ENCODE results near the gene KCTD15. TPM values are rescaled to one million over a fixed set of nuclear protein-coding genes. Genes with fewer than 3 reads are reported as not detected.

The KCTD15 gene
- total RNA-seq, 4 donors from 2014 or later: 28.4 to 97.1 (median 50.3) TPM

GRCh38 chr19:33819506-33819879, 22.8 kb downstream of the KCTD15 start:
- 48% methylated on average over 10 of the region's 10 CpGs for WGBS, 2 donors
- no peaks in the 10 kb centered on the region for H3K9me3 ChIP-seq
- intact Hi-C loops (cut with DNase I): no loop called here

GRCh38 chr19:33819880-33820781, 23.5 kb downstream of the KCTD15 start:
- Histone ChIP-seq H3K4me1 (peaks cover 5 to 16% of the 10 kb centered on the region in 2 donors), H3K27me3 (no peaks in the 10 kb centered on the region), H3K4me3 (replicated peaks in 1 of 3) (peak overlapping the region in 1 of 3 donors; percentile 21), H3K36me3 (no peaks in the 10 kb centered on the region), H3K9me3 (no peaks in the 10 kb centered on the region), H3K27ac (peak overlapping the region in 2 of 3 donors; percentile 24 to 56)
- WGBS, 2 donors: 14 to 19% methylated on average over 9 to 10 of the region's 61 CpGs
- TF ChIP-seq POLR2A (IDR thresholded peaks at IDR 0.05) (peak in 1 of 2 donors; percentile 24), CTCF (IDR thresholded peaks at IDR 0.05) (peak in 1 of 6 experiments; percentile 18)
- DNase-seq: peak; percentile 67 to 72
- intact Hi-C loops (cut with DNase I): no loop called here

More at GRCh38 chr19:33819506-33819879, 22.8 kb downstream of the KCTD15 start:
- TF ChIP-seq POLR2A (IDR thresholded peaks at IDR 0.05): no peak
- TF ChIP-seq CTCF (IDR thresholded peaks at IDR 0.05): no peak
- no peak for DNase-seq
- no peaks in the 10 kb centered on the region for H3K27me3 ChIP-seq
- H3K4me1 ChIP-seq: peaks cover 5 to 16% of the 10 kb centered on the region in 2 donors
- no peaks in the 10 kb centered on the region for H3K36me3 ChIP-seq
- H3K27ac ChIP-seq: peak overlapping the region in 1 of 3 donors; percentile 24
- peak overlapping the region in 1 of 3 donors; percentile 21 for H3K4me3 ChIP-seq (replicated peaks in 1 of 3)

DNA sequence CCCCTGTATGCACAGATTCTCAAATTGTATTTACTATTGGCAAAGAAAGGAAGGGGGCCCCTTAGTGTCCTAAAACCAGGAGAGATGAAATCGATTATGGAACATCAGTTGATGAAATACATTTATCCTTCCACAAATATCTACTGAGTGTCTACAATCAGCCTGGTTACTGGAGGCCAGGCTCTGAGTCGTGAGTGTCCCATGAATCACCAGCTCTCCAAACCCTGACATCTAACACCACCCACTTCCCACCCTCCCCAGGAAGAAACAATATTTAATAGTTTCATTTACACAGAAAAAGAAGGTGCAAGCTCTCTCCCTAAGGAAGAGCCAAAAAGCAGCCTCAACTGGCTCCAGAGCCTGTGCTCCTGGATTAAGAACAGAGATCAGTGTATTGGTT, 25.2 kb downstream of the KCTD15 start:
- Histone ChIP-seq H3K4me1 (peaks cover 5 to 16% of the 10 kb centered on the region in 2 donors), H3K9me3 (no peaks in the 10 kb centered on the region), H3K27me3 (no peaks in the 10 kb centered on the region), H3K4me3 (replicated peaks in 1 of 3) (no peak overlapping the region), H3K36me3 (no peaks in the 10 kb centered on the region), H3K27ac (no peak overlapping the region)
- DNase-seq: no peak
- intact Hi-C loops (cut with DNase I): no loop called here
- TF ChIP-seq CTCF (IDR thresholded peaks at IDR 0.05) (no peak), POLR2A (IDR thresholded peaks at IDR 0.05) (no peak)
- WGBS, 2 donors: 83 to 88% methylated on average over 2 of the region's 2 CpGs

DNA sequence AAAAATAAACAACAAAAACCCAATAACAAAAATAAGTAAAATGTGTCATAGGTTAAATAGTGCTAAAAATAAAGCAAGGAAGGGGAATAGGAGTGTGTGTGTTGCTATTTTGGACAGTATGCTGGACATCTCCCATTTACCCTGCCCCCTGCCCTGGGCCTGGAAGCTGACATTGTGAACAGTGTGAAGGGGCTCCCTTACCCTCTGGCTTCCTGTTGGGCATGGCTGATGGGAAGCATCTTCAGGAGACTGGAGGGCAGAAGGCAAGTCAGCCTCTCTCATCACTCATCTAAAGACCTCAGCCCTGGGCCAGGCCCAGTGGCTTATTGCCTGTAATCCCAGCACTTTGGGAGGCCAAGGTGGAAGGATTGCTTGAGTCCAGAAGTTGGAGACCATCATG, 26.7 kb downstream of the KCTD15 start:
- Histone ChIP-seq H3K27ac (no peak overlapping the region), H3K27me3 (no peaks in the 10 kb centered on the region), H3K4me1 (peaks cover 5 to 16% of the 10 kb centered on the region in 2 donors), H3K4me3 (replicated peaks in 1 of 3) (no peak overlapping the region), H3K36me3 (no peaks in the 10 kb centered on the region), H3K9me3 (no peaks in the 10 kb centered on the region)
- DNase-seq: no peak
- no peak for TF ChIP-seq CTCF (IDR thresholded peaks at IDR 0.05)
- no peak for TF ChIP-seq POLR2A (IDR thresholded peaks at IDR 0.05)
- intact Hi-C loops (cut with DNase I): no loop called here

GRCh38 chr19:33825556-33825955, 28.9 kb downstream of the KCTD15 start:
- Histone ChIP-seq H3K4me1 (peaks cover under 1 to 3% of the 10 kb centered on the region in 2 donors), H3K9me3 (no peaks in the 10 kb centered on the region), H3K36me3 (no peaks in the 10 kb centered on the region), H3K4me3 (replicated peaks in 1 of 3) (no peak overlapping the region), H3K27me3 (no peaks in the 10 kb centered on the region), H3K27ac (no peak overlapping the region)
- TF ChIP-seq CTCF (IDR thresholded peaks at IDR 0.05) (no peak), POLR2A (IDR thresholded peaks at IDR 0.05) (no peak)
- intact Hi-C loops (cut with DNase I): no loop called here
- no peak for DNase-seq
- WGBS, 2 donors: 90 to 93% methylated on average over 6 of the region's 6 CpGs

All from thyroid gland (tissue), 4 donors.